Superior temporal gyrus (tissue), 1 donor: Measurements from ENCODE around the gene VEZT.

Source experiments
- DNase-seq: peaks from one replicate; pipeline ENCODE4 v3.0.0-alpha.2; 2016; ENCODE audit errors: extremely low spot score

VEZT gene

GRCh38 chr12:95198914-95199313, 18.7 kb upstream of the VEZT start:
- DNase-seq: no peak

DNA sequence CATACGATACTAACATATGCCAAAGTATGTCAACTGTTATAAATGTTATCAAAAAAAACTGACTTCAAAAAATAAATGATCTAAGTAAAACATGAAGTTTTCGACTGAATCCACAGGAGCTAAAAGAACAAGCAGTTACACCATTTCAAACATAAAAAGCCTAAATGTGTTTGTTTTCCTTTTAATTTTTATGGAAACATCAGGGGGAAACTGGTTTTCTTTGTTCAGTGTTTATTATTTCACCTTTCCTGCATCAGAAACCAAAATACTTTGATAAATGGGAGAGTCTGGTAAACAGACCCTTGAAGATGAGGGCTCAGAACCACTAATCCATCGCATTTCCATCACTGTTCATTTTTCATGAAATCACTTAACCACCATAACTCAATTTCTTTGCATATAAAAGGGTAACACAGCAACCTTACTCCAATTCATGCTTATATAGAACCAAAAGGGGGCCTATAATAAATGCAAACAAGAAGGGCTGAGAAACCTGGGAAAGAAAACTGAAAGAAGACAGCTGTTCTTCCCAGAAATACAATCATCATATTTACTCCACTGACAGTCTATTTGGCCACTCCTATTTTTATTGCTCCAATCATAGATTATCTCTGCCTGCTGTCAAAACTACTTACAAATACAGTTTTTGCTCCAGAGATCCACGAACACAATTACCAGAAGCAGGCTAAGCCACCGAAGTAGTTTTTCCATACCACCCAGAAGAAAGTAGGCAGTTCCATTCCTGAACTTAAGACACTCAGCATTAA, 17.3 kb upstream of the VEZT start:
- no peak for DNase-seq

GRCh38 chr12:95201056-95201670, 16.4 kb upstream of the VEZT start:
- DNase-seq: no peak

- no peak for DNase-seq
Observed at GRCh38 chr12:95202691-95203486, 14.7 kb upstream of the VEZT start.

DNA sequence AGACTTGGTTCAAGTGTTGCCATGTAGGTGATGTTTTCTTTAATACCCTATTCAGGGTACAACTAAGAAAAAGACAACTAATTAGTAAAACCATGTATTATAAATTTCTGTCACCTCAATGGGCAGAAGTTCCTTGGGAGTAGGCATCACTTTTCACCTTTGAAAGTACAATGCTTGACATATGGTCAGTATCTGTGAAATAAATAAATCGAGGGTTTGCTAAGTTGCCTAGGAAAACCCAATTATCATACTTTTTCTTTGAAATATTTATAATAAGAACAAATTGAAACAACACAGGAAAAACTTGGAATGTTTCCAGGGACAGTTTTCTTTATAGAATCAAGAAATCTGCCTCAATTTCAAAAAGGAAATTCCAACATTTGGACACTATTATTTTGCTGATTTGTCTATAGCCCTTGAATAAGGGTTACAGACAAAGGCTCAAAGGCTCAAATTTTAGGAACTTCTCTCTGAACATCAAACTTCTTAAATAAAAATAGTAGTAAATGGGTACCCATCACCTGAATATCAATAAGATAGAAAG, 14.0 kb upstream of the VEZT start:
- no peak for DNase-seq

GRCh38 chr12:95204141-95204866, 13.3 kb upstream of the VEZT start:
- DNase-seq: no peak

DNA sequence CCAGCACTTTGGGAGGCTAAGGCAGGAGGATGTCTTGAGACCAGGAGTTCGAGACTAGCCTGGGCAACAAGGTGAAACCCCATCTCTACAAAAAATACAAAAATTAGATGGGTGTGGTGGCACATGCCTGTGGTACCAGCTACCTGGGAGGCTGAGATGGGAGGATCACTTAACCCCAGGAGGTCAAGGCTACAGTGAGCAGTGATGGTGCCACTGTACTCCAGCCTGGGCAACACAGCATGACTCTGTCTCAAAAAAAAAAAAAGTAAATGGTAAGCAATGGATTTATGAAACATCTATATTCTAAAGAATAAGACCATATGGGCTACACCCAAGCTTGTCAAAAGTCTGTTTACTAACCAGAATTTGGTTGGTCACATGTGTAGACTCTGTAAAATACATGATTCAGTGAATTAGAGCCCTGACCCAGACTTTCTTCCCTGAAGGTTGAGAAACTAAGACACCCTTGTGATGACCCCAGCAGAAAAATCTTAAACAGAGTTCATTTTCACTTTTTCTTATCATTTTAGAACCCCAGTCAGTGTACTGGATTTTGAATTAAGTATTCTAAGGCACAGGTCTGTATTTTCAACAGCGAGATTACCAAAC, 12.5 kb upstream of the VEZT start:
- DNase-seq: no peak

GRCh38 chr12:95205685-95206084, 11.9 kb upstream of the VEZT start:
- no peak for DNase-seq

DNA sequence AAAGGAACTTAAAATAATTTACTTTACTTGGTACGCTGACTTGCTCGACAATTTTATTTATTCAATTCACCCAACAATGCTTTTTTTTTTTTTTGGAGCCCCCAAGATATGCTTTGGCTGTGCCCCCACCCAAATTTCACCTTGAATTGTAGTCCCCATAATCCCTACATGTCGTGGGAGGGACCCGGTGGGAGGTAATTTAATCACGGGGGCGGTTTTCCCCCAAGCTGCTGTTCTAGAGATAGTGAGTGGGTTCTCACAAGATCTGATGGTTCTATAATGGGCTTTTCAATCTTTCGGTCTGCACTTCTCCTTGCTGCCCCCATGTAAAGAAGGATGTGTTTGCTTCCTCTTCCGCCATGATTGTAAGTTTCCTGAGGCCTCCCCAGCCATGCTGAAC, 10.7 kb upstream of the VEZT start:
- no peak for DNase-seq

GRCh38 chr12:95207407-95207806, 10.2 kb upstream of the VEZT start:
- DNase-seq: no peak

DNA sequence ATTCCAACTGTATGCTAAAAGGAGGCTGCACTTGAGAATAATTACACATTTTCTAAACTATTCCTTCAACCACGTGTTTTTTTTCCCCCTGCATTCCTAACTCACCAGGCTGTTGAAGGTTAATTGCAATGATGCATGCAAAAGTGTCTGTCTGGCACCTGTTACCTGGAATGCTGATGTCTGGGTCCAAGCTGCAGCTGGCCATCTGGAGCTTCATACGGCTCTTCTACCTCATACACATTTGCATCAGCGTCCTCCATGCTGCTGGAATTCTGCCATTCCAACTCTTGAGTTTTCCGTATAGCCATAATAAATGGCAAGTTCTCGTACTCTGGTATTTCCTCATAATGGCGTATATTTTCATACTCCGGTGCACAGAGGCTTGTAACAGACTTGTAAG, 8.9 kb upstream of the VEZT start:
- DNase-seq: no peak

DNA sequence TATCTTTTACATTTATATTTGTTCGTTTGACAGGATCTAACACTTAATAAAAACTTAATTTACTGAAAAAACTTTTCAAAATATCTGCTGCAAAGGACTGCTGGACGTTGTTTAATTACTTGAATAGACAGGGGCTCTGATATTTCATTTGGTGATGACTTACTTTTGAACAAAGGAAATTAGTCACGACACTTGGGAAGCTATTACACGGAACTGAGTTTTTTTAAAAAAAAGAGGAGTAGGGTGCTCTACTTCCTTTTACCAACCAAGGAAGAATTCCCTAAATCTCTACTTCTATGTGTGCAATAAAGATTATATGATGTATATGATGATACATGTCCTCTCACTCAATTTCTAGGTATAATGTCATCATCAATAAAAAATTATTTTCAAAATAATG, 5.0 kb upstream of the VEZT start:
- DNase-seq: no peak

- no peak for DNase-seq
Observed at GRCh38 chr12:95213119-95213518, 4.5 kb upstream of the VEZT start.

DNA sequence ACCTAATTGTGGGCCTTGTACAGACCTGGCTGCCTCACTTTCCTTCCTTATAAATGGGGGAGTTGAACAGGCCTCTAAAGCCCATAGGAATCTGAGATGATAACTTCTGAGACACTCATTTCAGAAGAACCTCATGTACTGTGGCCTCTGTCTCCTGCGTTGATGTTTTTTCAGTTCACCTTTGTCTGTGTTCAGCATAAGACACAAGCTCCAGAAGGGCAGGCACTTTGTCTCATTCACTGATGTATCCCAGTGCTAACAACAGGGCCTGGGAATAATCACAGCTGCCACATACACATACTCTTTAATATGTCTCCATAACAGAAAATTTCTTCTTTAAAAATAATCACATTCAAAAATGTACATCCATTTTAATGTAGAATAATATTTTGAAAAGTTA, 3.7 kb upstream of the VEZT start:
- DNase-seq: no peak

DNA sequence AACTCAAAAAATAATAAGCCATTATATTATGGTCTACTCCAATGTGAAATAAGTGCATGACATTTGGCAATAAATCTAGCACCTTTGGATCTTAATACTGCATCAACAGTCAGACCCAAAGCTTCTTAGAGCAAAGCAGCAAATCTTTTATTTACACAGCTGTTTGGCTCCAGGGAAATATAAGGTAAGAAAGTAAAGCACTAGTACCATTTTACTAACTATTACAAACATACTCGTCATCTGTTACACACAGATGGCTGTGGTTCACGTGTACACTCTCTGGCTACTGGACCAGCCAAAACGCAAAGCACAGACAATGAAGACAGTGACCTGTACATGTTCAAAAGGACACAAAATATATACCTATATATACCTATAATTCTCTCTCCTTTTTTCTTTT, 3.1 kb upstream of the VEZT start:
- DNase-seq: no peak

- peak; percentile 42 for DNase-seq
Observed at GRCh38 chr12:95215949-95216348, 1.7 kb upstream of the VEZT start.

DNA sequence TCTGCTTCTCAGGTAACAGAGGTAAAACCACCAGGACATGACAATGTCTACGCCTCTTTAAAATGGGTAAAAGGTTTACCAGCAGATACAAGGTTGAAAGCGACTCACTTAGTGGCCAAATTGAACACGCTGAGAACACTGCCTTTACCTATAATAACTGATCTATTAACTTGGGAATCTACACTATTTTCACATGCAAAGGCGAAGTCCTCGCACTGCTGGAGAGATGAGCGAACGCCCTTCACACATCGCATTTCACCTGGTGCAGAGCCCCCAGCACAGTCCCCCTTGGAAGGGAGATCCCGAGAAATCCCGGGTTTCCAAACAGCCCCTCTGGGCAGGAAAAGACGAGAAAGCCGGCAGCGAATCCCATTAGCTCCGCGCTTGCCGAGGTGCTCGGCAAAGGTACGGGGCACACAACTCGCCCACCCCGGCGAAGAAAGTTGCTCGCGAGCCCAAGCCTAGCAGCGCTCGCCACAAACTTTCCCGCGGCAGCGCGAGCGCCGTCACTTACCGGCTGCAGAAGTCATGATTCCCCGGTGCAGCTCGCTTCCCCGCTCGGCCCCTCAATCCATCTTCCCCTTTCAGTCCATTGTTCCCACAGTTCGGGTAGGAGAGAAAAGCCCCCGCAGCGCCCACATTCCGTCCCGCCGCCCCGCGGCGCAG, 763 bp upstream of the VEZT start:
- DNase-seq: peak; percentile 52

- DNase-seq: peak; percentile 71
Observed at GRCh38 chr12:95218150-95219133, 835 bp downstream of the VEZT start.

DNA sequence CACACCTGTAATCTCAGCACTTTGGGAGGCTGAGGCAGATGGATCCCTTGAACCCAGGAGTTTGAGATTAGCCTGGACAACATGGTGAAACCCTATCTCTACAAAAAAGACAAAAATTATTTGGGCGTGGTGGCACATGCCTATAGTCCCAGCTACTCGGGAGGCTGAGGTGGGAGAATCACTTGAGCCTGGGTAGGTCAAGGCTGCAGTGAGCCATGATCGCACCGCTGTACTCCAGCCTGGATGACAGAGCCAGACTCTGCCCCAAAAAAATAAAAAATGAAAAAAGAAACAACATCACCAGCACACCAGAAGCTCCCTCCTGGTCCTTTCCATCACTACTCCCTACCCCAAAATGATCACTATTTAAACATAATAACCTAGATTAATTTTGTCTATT, 2.6 kb downstream of the VEZT start:
- DNase-seq: no peak

GRCh38 chr12:95220726-95221125, 3.1 kb downstream of the VEZT start:
- DNase-seq: no peak
